K562 (cell line): ENCODE measurements around the gene SLC7A1. TPM values are rescaled to one million over a fixed set of nuclear protein-coding genes. Genes with fewer than 3 reads are reported as not detected.

ENCODE experiments used
- ATAC-seq: fragments of 200-7000 bp; cut with Tn5 transposase; 3 replicates; pipeline ENCODE4 v1.9.1; 2020; ENCODE audit warnings: moderate library complexity
- BruUV-seq: library from RNA; stranded (reverse); fragments of 400-500 nt; replicated peaks from 2 replicates; lab custom pipeline; 2021; lab: Mats Ljungman, UMichigan
- CTCF ChIA-PET: fragments of 300-600 bp; formaldehyde crosslinking; extraction: SDS; loops from one replicate; lab custom pipeline; 2021; ENCODE audit warnings: low intra/inter-chr PET ratio; lab: Yijun Ruan, JAX
- POLR2A ChIA-PET: fragments of 300-600, 350-650 bp; sonication (Branson Sonifier 250); formaldehyde crosslinking; extraction: SDS; loops from one replicate; lab custom pipeline; 2021; ENCODE audit warnings: antibody characterized with exemption, inconsistent platforms; lab: Yijun Ruan, JAX
- DNase-seq, 4 experiments: peaks; one replicate each; pipeline versions ENCODE4 v3.0.0 to v3.0.0-alpha.2; 2011 to 2018; ENCODE audit warnings: low spot score in 3 of 4, mixed read lengths in 3 of 4; ENCODE audit errors: extremely low read depth in 1 of 4
- FAIRE-seq: peaks from 2 replicates; lab custom pipeline; 2011; peaks lifted over from hg19 to GRCh38; lab: Jason Lieb, UNC
- H2AFZ ChIP-seq: 2 replicates; pipeline ENCODE4 v1.6.0; 2011; ENCODE audit warnings: low read depth, low read length, control low read depth, inconsistent platforms
- H3K27ac ChIP-seq: fragments of 200-600 bp; 3 replicates; pipeline ENCODE4 v1.8.0; 2011; ENCODE audit warnings: low read depth, mild to moderate bottlenecking, control low read depth, inconsistent platforms, low read length, moderate library complexity, mixed read lengths; ENCODE audit errors: extremely low read depth
- H3K27me3 ChIP-seq, 2 experiments: fragments of 300-600 bp in 1 of 2; 2 replicates in 1 of 2; 3 replicates in 1 of 2; pipeline versions ENCODE4 v1.6.0 to v1.8.0; 2011; ENCODE audit warnings: inconsistent platforms in 2 of 2, low read length in 2 of 2, mild to moderate bottlenecking in 1 of 2, mixed read lengths in 1 of 2, moderate library complexity in 1 of 2; ENCODE audit not compliant: control insufficient read depth in 2 of 2, insufficient read depth in 2 of 2
- H3K36me3 ChIP-seq: fragments of 300-600 bp; 3 replicates; pipeline ENCODE4 v1.8.0; 2011; ENCODE audit warnings: mild to moderate bottlenecking, low read length, inconsistent platforms; ENCODE audit not compliant: control insufficient read depth, insufficient read depth
- H3K4me1 ChIP-seq, 2 experiments: fragments of 200-600 bp in 1 of 2; replicated peaks in 1 of 2; 2 replicates in 1 of 2; 3 replicates in 1 of 2; pipeline versions ENCODE4 v1.5.1 to v1.8.0; 2011; ENCODE audit warnings: inconsistent platforms in 2 of 2, low read length in 2 of 2, mild to moderate bottlenecking in 1 of 2, mixed read lengths in 1 of 2, moderate library complexity in 1 of 2; ENCODE audit not compliant: control insufficient read depth in 2 of 2, insufficient read depth in 2 of 2
- H3K4me2 ChIP-seq: 2 replicates; pipeline ENCODE4 v1.6.1; 2011; ENCODE audit warnings: low read length, control low read depth, inconsistent platforms, mixed read lengths; ENCODE audit not compliant: insufficient read depth
- H3K4me3 ChIP-seq: fragments of 200-600 bp; sonication (generic), shearing (Covaris generic); 2 replicates; pipeline ENCODE4 v1.5.1; 2016; ENCODE audit warnings: control low read depth, inconsistent platforms
- H3K79me2 ChIP-seq: fragments of 200-600 bp; 3 replicates; pipeline ENCODE4 v1.8.0; 2011; ENCODE audit warnings: low read length, inconsistent platforms; ENCODE audit not compliant: control insufficient read depth, insufficient read depth
- H3K9ac ChIP-seq, 2 experiments: 2 replicates each; pipeline versions ENCODE4 v1.6.0 to v1.6.1; 2011; ENCODE audit warnings: low read depth in 2 of 2, low read length in 2 of 2, control low read depth in 1 of 2, inconsistent platforms in 1 of 2, mild to moderate bottlenecking in 1 of 2, mixed read lengths in 1 of 2; ENCODE audit not compliant: insufficient read depth in 1 of 2
- H3K9me1 ChIP-seq: one replicate; pipeline ENCODE4 v1.6.0; 2011; ENCODE audit warnings: inconsistent platforms, mild to moderate bottlenecking, low read length, moderate library complexity; ENCODE audit not compliant: control insufficient read depth, insufficient read depth
- H3K9me3 ChIP-seq: replicated peaks from 2 replicates; pipeline ENCODE4 v1.5.1; 2011; ENCODE audit warnings: low read depth, low read length, inconsistent platforms; ENCODE audit not compliant: control insufficient read depth, insufficient read depth
- H4K20me1 ChIP-seq: replicated peaks from 2 replicates; pipeline ENCODE4 v1.6.1; 2011; ENCODE audit warnings: low read length, inconsistent platforms, mixed read lengths; ENCODE audit not compliant: control insufficient read depth, insufficient read depth
- CBFB ChIP-seq: sonication (generic); formaldehyde crosslinking; IDR thresholded peaks from 2 replicates; pipeline ENCODE4 v1.4.0; 2020; ENCODE audit warnings: mild to moderate bottlenecking, missing genetic modification reagents
- ESRRA ChIP-seq: fragments of 450-650 bp; IDR thresholded peaks from 2 replicates; pipeline ENCODE4 v1.6.1; 2014; ENCODE audit warnings: low read depth, mild to moderate bottlenecking, moderate library complexity, borderline replicate concordance
- FOXA3 ChIP-seq, 2 experiments: fragments of 450-650 bp in 1 of 2; sonication (generic) in 1 of 2; formaldehyde crosslinking; IDR thresholded peaks in 1 of 2; conservative IDR thresholded peaks in 1 of 2; 2 replicates each; pipeline versions ENCODE4 v1.4.0 to v1.8.0; 2020 to 2022; ENCODE audit warnings: mild to moderate bottlenecking in 2 of 2, missing genetic modification reagents in 1 of 2
- PTBP1 ChIP-seq: fragments of 200-400 bp; formaldehyde crosslinking; IDR thresholded peaks from 2 replicates; pipeline ENCODE4 v1.6.1; 2017; ENCODE audit warnings: low read depth, low read length
- SNAPC5 ChIP-seq: fragments of 250-450 bp; sonication (Bioruptor Pico); IDR thresholded peaks from 2 replicates; pipeline ENCODE4 v1.8.0; 2021; ENCODE audit warnings: moderate library complexity, mild to moderate bottlenecking, inconsistent platforms
- XRCC3 ChIP-seq: fragments of 450-650 bp; IDR thresholded peaks from 2 replicates; pipeline ENCODE4 v1.6.1; 2017; ENCODE audit warnings: mild to moderate bottlenecking, moderate library complexity
- ZBTB40 ChIP-seq, 2 experiments: fragments of 450-650 bp in 1 of 2; sonication (generic) in 1 of 2; formaldehyde crosslinking in 1 of 2; IDR thresholded peaks; 2 replicates each; pipeline versions ENCODE4 v1.7.1 to v1.9.0; 2016 to 2022; ENCODE audit warnings: inconsistent platforms in 1 of 2, mild to moderate bottlenecking in 1 of 2, missing genetic modification reagents in 1 of 2
- ZC3H11A ChIP-seq: IDR thresholded peaks from 2 replicates; pipeline ENCODE4 v1.6.1; 2012; ENCODE audit warnings: low read depth, low read length, improper control_type of control experiment
- WGBS: fragments of 100-300 bp; shearing (Covaris generic); methylation state at CpG from one replicate; pipeline ENCODE4 v1.1.6; 2016; ENCODE audit warnings: low coverage, mixed read lengths; ENCODE audit not compliant: insufficient coverage; ENCODE audit errors: missing lambda C conversion rate; 5-methylcytosine and 5-hydroxymethylcytosine counted together
- in situ Hi-C: fragments of 300-500 bp; cut with MboI; formaldehyde crosslinking; loops from 4 replicates; pipeline ENCODE4 v1.15.0; 2018; ENCODE audit warnings: inconsistent platforms, mixed read lengths
- intact Hi-C: fragments of 100-400 bp; cut with micrococcal nuclease; formaldehyde crosslinking; loops from 2 replicates; pipeline ENCODE4 v1.14.2; 2022
- polyA plus RNA-seq, 8 experiments: library from polyadenylated mRNA; depleted of rRNA in 4 of 8; stranded (reverse) in 5 of 8; unstranded in 3 of 8; fragments of >200 nt; fragmentation: Nextera tagmentation in 2 of 8; fragmentation: Illumina TruSeq in 1 of 8; extraction: Ambion mirVana in 2 of 8; extraction: Trizol in 1 of 8; gene quantifications; 2 replicates each; pipeline versions ENCODE4 v1.2.1 to v1.2.3, GENCODE V29; 2011 to 2014; ENCODE audit warnings: inconsistent platforms in 1 of 8, missing spikeins in 1 of 8
- total RNA-seq, 7 experiments: library from RNA; depleted of rRNA in 6 of 7; stranded (reverse); fragments of >200 nt in 6 of 7; fragmentation: Illumina TruSeq in 2 of 7; extraction: Trizol in 2 of 7; gene quantifications; 2 replicates each; pipeline versions ENCODE4 v1.2.1 to v1.2.3, GENCODE V29; 2011 to 2021; ENCODE audit warnings: low replicate concordance in 1 of 7

Gene SLC7A1
- total and polyA plus RNA-seq, 9 of the 15 experiments (the other 6 are each of a cell fraction or from before 2014, with no cell fraction given), result 3.3 to 69.7 (median 10.8) TPM

GRCh38 chr13:29473166-29473565, 122.3 kb downstream of the SLC7A1 start:
- H3K4me3 ChIP-seq, result no peak overlapping the region
- DNase-seq, result no peak
- in situ Hi-C loops (no loop called here), intact Hi-C loops (loop anchor here (10.0 kb wide), 2 partner anchors 68 to 108 kb away; no protein-coding TSS in a partner anchor)
- H3K4me2 ChIP-seq, result no peak overlapping the region
- no TSS peak for BruUV-seq
- no peak overlapping the region for H3K9ac ChIP-seq
- H3K27me3 ChIP-seq, result no peaks in the 10 kb centered on the region; a peak in 1 of 5 replicates
- H3K4me1 ChIP-seq, result peaks cover 0 to 8% of the 10 kb centered on the region in 2 experiments; a peak in 1 of 5 replicates
- no peaks in the 10 kb centered on the region for H4K20me1 ChIP-seq
- 26% methylated on average over 4 of the region's 4 CpGs for WGBS
- H3K9me3 ChIP-seq, result no peaks in the 10 kb centered on the region
- FAIRE-seq, result no peak
- H2AFZ ChIP-seq, result no peak overlapping the region
- no peaks in the 10 kb centered on the region for H3K36me3 ChIP-seq
- ChIA-PET CTCF (interaction anchor here (0.9 kb wide), 1 partner anchor 18 kb away, joined by 3 read pairs; no protein-coding TSS in a partner anchor), POLR2A (no interaction called here)
- no peaks in the 10 kb centered on the region for H3K79me2 ChIP-seq
- H3K9me1 ChIP-seq, result no peaks in the 10 kb centered on the region
- H3K27ac ChIP-seq, result no peak overlapping the region
- no peak for ATAC-seq
- TF ChIP-seq ZC3H11A (no peak), ESRRA (no peak), XRCC3 (no peak), PTBP1 (no peak), SNAPC5 (CRISPR knock-in tag) (no peak), CBFB (CRISPR knock-in tag) (no peak), ZBTB40 (IDR thresholded peaks at IDR 0.05) (no peak), ZBTB40 (CRISPR knock-in tag; IDR thresholded peaks at IDR 0.05) (no peak), FOXA3 (CRISPR knock-in tag; conservative IDR thresholded peaks at IDR 0.05 in 1 of 2, IDR thresholded peaks at IDR 0.05 in 1 of 2) (no peak)
